Measurements from ENCODE around the gene ADAD2.

The ADAD2 gene

DNA sequence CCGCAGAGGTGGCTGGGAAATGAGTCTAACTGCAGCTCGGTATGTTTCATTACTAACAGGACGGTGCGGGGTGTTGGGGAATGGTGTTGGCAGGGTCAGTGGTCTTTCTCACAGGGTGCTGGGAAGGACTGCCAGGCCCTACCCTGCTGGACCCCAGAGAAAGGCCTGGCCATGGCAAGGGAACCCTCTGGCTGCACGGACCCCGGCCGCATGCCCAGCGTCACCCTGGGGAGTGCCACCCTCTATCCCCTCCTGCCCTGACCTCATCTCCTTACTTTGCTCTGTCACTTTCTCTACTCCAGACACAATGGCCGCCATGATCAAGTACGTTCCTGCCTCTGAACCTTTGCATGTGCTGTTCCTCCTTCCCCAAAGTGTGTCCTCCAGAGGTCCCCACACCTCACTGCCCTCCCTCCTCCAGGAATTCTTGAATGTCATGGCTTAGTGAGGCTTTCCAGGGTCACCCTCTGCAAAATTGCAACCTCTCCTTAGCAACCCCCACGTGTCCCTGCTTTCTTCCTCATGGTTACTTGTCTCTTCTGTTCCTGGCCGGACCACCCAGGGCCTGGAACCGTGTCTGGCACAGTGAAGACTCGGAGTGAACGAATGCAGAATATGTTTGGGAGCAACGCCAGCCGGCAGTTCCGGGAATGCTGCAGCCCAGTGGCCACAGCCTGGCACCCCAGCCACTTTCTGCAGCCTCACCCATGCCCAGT lies 15.2 kb downstream of the ADAD2 start:
- H4K20me1 ChIP-seq (ENCODE audit: insufficient read depth, low read length) = no peaks in the 10 kb centered on the region
- TF ChIP-seq, protein P1, sequence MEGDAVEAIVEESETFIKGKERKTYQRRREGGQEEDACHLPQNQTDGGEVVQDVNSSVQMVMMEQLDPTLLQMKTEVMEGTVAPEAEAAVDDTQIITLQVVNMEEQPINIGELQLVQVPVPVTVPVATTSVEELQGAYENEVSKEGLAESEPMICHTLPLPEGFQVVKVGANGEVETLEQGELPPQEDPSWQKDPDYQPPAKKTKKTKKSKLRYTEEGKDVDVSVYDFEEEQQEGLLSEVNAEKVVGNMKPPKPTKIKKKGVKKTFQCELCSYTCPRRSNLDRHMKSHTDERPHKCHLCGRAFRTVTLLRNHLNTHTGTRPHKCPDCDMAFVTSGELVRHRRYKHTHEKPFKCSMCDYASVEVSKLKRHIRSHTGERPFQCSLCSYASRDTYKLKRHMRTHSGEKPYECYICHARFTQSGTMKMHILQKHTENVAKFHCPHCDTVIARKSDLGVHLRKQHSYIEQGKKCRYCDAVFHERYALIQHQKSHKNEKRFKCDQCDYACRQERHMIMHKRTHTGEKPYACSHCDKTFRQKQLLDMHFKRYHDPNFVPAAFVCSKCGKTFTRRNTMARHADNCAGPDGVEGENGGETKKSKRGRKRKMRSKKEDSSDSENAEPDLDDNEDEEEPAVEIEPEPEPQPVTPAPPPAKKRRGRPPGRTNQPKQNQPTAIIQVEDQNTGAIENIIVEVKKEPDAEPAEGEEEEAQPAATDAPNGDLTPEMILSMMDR (IDR thresholded peaks at IDR 0.05; ENCODE audit: low read length) = no peak
- TF ChIP-seq EZH2 (optimal IDR thresholded peaks at IDR 0.05; ENCODE audit: low read depth, low read length) (no peak), EZH2phosphoT487 (IDR thresholded peaks at IDR 0.05; ENCODE audit: low read length) (no peak)
- no peaks in the 10 kb centered on the region for H3K79me2 ChIP-seq (ENCODE audit: low read length)
- no peaks in the 10 kb centered on the region for H3K9me3 ChIP-seq (replicated peaks; ENCODE audit: insufficient read depth, low read length)
- H3K4me3 ChIP-seq (ENCODE audit: low read length) = no peak overlapping the region
- no peaks in the 10 kb centered on the region for H3F3A ChIP-seq (ENCODE audit: insufficient read depth, low read length)
- H3K36me3 ChIP-seq (replicated peaks; ENCODE audit: insufficient read depth, low read length) = no peaks in the 10 kb centered on the region
- H3K27ac ChIP-seq (ENCODE audit: low read length) = no peak overlapping the region
- H3K4me1 ChIP-seq (ENCODE audit: low read length) = no peaks in the 10 kb centered on the region
- H3K9ac ChIP-seq (ENCODE audit: low read length) = no peak overlapping the region
- peaks cover 17% of the 10 kb centered on the region for H3K27me3 ChIP-seq (replicated peaks; ENCODE audit: insufficient read depth, low read length)
- no peaks in the 10 kb centered on the region for H3K9me2 ChIP-seq (replicated peaks; ENCODE audit: insufficient read depth, low read length)
- DNase-seq = no peak
- H2AFZ ChIP-seq (ENCODE audit: low read length) = no peak overlapping the region
- no peak overlapping the region for H3K4me2 ChIP-seq (ENCODE audit: low read depth, low read length)

DNA sequence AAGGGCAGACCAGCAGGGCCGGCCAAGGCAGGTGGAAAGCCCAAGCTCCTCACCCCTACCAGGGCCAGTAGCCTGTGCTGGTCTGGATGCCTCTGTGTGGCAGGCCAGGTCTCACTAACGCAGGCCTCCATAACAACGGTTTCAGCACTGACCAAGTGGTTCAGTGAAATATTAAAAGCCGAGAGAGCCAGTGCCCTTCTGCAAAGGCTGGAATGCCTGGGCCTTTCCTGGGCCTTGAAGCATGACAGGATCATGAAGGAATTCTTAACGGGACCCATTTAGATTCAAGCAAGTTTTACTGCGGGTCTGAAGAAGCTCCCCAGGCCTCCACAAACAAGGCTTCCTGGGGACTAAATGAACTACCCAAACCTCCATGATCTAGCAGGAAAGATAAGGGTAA lies 16.3 kb downstream of the ADAD2 start:
- Histone ChIP-seq H3K9ac (ENCODE audit: low read length) (no peak overlapping the region), H3K79me2 (ENCODE audit: low read length) (no peaks in the 10 kb centered on the region), H3K4me1 (ENCODE audit: low read length) (no peaks in the 10 kb centered on the region), H3K4me3 (ENCODE audit: low read length) (no peak overlapping the region), H3K4me2 (ENCODE audit: low read depth, low read length) (no peak overlapping the region), H3F3A (ENCODE audit: insufficient read depth, low read length) (no peaks in the 10 kb centered on the region), H3K27me3 (replicated peaks; ENCODE audit: insufficient read depth, low read length) (peaks cover 17% of the 10 kb centered on the region), H3K36me3 (replicated peaks; ENCODE audit: insufficient read depth, low read length) (no peaks in the 10 kb centered on the region), H4K20me1 (ENCODE audit: insufficient read depth, low read length) (no peaks in the 10 kb centered on the region), H2AFZ (ENCODE audit: low read length) (no peak overlapping the region), H3K9me3 (replicated peaks; ENCODE audit: insufficient read depth, low read length) (no peaks in the 10 kb centered on the region), H3K9me2 (replicated peaks; ENCODE audit: insufficient read depth, low read length) (no peaks in the 10 kb centered on the region), H3K27ac (ENCODE audit: low read length) (no peak overlapping the region)
- DNase-seq = no peak
- TF ChIP-seq, protein P1 (IDR thresholded peaks at IDR 0.05; ENCODE audit: low read length) = no peak
- TF ChIP-seq EZH2 (optimal IDR thresholded peaks at IDR 0.05; ENCODE audit: low read depth, low read length) (no peak), EZH2phosphoT487 (IDR thresholded peaks at IDR 0.05; ENCODE audit: low read length) (no peak)

DNA sequence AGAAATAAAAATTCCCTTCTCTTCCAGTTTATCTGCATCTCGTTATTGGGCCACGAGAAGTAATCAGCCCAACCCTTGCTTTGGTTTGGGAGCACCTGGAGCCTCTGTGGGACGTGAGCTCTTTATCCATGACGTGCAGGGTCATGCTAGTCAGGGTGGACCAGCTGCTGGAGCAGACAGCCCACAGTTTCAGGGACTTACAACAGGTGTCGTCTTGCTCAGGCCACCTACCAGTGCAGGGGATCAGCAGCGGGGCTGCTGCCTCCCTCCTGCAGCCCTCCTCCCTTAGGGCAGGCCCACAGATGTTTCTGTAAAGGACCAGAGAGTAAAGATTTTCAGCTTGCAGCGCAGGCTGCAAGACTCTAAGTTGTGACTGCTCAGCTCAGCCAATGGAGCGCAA lies 16.9 kb downstream of the ADAD2 start:
- no peaks in the 10 kb centered on the region for H3K9me2 ChIP-seq (replicated peaks; ENCODE audit: insufficient read depth, low read length)
- H3K9ac ChIP-seq (ENCODE audit: low read length) = no peak overlapping the region
- no peaks in the 10 kb centered on the region for H3K4me1 ChIP-seq (ENCODE audit: low read length)
- no peak overlapping the region for H2AFZ ChIP-seq (ENCODE audit: low read length)
- H3K27me3 ChIP-seq (replicated peaks; ENCODE audit: insufficient read depth, low read length) = peaks cover 11% of the 10 kb centered on the region; the same call in 1 of the 2 replicates
- no peak for TF ChIP-seq EZH2phosphoT487 (IDR thresholded peaks at IDR 0.05; ENCODE audit: low read length)
- TF ChIP-seq EZH2 (optimal IDR thresholded peaks at IDR 0.05; ENCODE audit: low read depth, low read length) = no peak
- TF ChIP-seq, protein P1 (IDR thresholded peaks at IDR 0.05; ENCODE audit: low read length) = no peak
- H3K4me2 ChIP-seq (ENCODE audit: low read depth, low read length) = no peak overlapping the region
- DNase-seq = no peak
- no peaks in the 10 kb centered on the region for H3F3A ChIP-seq (ENCODE audit: insufficient read depth, low read length)
- no peaks in the 10 kb centered on the region for H3K36me3 ChIP-seq (replicated peaks; ENCODE audit: insufficient read depth, low read length)
- no peaks in the 10 kb centered on the region for H4K20me1 ChIP-seq (ENCODE audit: insufficient read depth, low read length)
- no peak overlapping the region for H3K4me3 ChIP-seq (ENCODE audit: low read length)
- H3K9me3 ChIP-seq (replicated peaks; ENCODE audit: insufficient read depth, low read length) = no peaks in the 10 kb centered on the region
- no peak overlapping the region for H3K27ac ChIP-seq (ENCODE audit: low read length)
- H3K79me2 ChIP-seq (ENCODE audit: low read length) = no peaks in the 10 kb centered on the region

All from MM.1S (cell line).